ENCODE measurements around the gene COPS8. TPM values are rescaled to one million over a fixed set of nuclear protein-coding genes. Genes with fewer than 3 reads are reported as not detected.

COPS8 gene
- total and polyA plus RNA-seq, 2 of the 8 experiments (the other 6 are each of a cell fraction or from before 2014, with no cell fraction given), result 59.3 to 67.5 TPM

GRCh38 chr2:237132799-237133198 lies 47.1 kb downstream of the COPS8 start (continued):
- TF ChIP-seq, protein P1, sequence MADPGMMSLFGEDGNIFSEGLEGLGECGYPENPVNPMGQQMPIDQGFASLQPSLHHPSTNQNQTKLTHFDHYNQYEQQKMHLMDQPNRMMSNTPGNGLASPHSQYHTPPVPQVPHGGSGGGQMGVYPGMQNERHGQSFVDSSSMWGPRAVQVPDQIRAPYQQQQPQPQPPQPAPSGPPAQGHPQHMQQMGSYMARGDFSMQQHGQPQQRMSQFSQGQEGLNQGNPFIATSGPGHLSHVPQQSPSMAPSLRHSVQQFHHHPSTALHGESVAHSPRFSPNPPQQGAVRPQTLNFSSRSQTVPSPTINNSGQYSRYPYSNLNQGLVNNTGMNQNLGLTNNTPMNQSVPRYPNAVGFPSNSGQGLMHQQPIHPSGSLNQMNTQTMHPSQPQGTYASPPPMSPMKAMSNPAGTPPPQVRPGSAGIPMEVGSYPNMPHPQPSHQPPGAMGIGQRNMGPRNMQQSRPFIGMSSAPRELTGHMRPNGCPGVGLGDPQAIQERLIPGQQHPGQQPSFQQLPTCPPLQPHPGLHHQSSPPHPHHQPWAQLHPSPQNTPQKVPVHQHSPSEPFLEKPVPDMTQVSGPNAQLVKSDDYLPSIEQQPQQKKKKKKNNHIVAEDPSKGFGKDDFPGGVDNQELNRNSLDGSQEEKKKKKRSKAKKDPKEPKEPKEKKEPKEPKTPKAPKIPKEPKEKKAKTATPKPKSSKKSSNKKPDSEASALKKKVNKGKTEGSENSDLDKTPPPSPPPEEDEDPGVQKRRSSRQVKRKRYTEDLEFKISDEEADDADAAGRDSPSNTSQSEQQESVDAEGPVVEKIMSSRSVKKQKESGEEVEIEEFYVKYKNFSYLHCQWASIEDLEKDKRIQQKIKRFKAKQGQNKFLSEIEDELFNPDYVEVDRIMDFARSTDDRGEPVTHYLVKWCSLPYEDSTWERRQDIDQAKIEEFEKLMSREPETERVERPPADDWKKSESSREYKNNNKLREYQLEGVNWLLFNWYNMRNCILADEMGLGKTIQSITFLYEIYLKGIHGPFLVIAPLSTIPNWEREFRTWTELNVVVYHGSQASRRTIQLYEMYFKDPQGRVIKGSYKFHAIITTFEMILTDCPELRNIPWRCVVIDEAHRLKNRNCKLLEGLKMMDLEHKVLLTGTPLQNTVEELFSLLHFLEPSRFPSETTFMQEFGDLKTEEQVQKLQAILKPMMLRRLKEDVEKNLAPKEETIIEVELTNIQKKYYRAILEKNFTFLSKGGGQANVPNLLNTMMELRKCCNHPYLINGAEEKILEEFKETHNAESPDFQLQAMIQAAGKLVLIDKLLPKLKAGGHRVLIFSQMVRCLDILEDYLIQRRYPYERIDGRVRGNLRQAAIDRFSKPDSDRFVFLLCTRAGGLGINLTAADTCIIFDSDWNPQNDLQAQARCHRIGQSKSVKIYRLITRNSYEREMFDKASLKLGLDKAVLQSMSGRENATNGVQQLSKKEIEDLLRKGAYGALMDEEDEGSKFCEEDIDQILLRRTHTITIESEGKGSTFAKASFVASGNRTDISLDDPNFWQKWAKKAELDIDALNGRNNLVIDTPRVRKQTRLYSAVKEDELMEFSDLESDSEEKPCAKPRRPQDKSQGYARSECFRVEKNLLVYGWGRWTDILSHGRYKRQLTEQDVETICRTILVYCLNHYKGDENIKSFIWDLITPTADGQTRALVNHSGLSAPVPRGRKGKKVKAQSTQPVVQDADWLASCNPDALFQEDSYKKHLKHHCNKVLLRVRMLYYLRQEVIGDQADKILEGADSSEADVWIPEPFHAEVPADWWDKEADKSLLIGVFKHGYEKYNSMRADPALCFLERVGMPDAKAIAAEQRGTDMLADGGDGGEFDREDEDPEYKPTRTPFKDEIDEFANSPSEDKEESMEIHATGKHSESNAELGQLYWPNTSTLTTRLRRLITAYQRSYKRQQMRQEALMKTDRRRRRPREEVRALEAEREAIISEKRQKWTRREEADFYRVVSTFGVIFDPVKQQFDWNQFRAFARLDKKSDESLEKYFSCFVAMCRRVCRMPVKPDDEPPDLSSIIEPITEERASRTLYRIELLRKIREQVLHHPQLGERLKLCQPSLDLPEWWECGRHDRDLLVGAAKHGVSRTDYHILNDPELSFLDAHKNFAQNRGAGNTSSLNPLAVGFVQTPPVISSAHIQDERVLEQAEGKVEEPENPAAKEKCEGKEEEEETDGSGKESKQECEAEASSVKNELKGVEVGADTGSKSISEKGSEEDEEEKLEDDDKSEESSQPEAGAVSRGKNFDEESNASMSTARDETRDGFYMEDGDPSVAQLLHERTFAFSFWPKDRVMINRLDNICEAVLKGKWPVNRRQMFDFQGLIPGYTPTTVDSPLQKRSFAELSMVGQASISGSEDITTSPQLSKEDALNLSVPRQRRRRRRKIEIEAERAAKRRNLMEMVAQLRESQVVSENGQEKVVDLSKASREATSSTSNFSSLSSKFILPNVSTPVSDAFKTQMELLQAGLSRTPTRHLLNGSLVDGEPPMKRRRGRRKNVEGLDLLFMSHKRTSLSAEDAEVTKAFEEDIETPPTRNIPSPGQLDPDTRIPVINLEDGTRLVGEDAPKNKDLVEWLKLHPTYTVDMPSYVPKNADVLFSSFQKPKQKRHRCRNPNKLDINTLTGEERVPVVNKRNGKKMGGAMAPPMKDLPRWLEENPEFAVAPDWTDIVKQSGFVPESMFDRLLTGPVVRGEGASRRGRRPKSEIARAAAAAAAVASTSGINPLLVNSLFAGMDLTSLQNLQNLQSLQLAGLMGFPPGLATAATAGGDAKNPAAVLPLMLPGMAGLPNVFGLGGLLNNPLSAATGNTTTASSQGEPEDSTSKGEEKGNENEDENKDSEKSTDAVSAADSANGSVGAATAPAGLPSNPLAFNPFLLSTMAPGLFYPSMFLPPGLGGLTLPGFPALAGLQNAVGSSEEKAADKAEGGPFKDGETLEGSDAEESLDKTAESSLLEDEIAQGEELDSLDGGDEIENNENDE (IDR thresholded peaks at IDR 0.05; ENCODE audit: insufficient replicate concordance, low read length), result no peak
- TF ChIP-seq CBX8 (IDR thresholded peaks at IDR 0.05; ENCODE audit: borderline replicate concordance, low read depth, low read length) (no peak), CBX5 (IDR thresholded peaks at IDR 0.05; ENCODE audit: low read depth, low read length) (no peak), YY1 (IDR thresholded peaks at IDR 0.05; ENCODE audit: low read depth, low read length) (peak; percentile 47; the same call in 1 of the 2 replicates), CREB1 (IDR thresholded peaks at IDR 0.05) (peak; percentile 87), SP4 (IDR thresholded peaks at IDR 0.05; ENCODE audit: low read length) (no peak), HDAC6 (IDR thresholded peaks at IDR 0.05; ENCODE audit: low read depth, low read length) (no peak), POU5F1 (IDR thresholded peaks at IDR 0.05; ENCODE audit: low read depth, low read length) (no peak), ATF2 (IDR thresholded peaks at IDR 0.05; ENCODE audit: low read length) (no peak), MAX (IDR thresholded peaks at IDR 0.05) (peak; percentile 53; the same call in 1 of the 2 replicates)

Data from H1 (cell line).